Stimulated activated CD4-positive, alpha-beta T cell treated with anti-CD3 and anti-CD28 coated beads, Interleukin-12 subunit alpha, Interleukin-12 subunit beta, amount 100 ng/mL, for 24 hours (primary cell): ENCODE data around the gene ACRV1.

Source experiments
- DNase-seq, 2 experiments: peaks; one replicate each; pipeline ENCODE4 v3.0.0-alpha.2; 2020; ENCODE audit warnings: low read depth in 2 of 2

The ACRV1 gene

DNA sequence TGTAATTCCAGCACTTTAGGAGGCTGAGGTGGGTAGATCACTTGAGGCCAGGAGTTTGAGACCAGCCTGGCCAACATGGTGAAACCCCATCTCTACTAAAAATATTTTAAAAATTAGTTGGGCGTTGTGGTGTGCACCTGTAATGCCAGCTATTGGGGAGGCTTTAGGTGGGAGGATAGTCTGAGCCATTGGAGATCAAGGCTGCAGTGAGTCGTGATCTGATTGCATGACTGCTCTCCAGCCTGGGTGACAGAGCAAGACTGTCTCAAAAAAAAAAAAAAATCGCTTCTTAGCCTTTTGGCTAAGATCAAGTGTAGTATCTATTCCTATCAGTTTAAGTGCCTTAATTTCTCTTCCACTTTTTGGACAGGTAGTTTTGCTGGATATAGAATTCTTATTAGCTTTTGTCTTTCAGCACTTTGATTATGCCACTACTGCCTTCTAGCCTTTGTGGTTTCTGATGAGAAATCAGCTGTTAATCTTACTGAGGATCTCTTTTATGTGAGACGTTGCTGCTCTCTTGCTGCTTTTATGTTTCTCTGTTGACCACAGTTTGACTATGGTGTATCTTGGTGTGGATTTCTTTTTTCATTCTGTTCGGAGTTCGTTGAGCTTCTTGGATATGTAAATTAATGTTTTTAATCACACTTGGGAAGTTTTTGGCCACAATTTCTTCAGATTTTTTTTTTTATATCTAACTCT, 31.0 kb downstream of the ACRV1 start:
- DNase-seq: no peak

DNA sequence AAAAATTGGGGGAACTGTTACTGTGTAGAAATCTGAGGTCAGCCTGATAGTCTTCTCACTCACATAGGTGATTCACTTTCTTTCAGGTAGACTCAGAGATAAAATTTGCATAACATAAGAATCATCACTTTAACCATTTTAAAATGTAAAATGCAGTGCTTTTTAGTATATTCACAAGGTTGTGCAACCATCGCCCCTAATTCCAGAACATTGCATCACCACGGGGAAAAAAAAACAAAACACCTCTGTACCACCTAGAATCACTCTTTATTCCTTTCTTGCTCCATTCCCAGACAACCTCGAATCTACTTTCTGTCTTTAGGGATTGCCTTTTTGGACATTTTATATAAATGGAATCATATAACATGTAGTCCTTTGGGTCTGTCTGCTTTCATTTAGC, 34.8 kb downstream of the ACRV1 start:
- DNase-seq: no peak

DNA sequence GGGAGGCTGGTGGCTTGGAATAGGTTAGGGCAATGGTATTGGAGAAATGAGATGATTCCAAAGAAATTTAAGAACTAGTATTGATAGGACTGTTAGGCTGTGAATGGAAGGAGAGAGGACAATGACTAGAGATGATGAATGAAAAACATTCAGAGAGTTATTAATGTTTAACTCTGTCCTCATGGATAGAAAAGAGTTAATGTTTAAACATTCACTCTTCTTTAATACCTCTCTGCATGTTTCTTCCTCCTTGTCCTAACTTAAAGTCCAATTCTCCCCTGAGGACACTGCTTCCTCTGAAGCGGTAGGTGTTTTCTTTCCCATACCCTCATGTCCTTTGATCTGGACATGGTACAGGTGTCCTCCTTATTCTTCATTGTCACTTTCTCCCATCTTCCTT, 42.3 kb downstream of the ACRV1 start:
- DNase-seq: no peak

DNA sequence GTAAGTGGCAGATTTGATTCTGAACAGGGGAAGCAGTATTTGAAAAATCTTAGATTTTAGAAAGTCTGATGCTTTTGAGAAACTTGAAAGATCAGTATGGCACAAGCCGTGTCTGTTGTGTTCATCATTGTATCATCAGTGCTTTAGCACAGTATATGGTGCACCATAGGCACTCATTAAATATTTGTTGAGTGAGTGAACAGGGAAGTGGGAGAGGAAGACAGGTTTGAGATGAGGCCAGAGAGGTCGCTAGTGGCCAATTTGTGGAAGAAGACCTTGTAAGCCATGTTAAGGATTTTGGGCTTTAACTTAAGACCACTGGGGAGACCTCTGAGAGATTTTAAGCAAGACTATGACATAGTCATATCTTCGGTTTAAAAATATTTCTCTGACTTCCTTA, 42.8 kb downstream of the ACRV1 start:
- no peak for DNase-seq

DNA sequence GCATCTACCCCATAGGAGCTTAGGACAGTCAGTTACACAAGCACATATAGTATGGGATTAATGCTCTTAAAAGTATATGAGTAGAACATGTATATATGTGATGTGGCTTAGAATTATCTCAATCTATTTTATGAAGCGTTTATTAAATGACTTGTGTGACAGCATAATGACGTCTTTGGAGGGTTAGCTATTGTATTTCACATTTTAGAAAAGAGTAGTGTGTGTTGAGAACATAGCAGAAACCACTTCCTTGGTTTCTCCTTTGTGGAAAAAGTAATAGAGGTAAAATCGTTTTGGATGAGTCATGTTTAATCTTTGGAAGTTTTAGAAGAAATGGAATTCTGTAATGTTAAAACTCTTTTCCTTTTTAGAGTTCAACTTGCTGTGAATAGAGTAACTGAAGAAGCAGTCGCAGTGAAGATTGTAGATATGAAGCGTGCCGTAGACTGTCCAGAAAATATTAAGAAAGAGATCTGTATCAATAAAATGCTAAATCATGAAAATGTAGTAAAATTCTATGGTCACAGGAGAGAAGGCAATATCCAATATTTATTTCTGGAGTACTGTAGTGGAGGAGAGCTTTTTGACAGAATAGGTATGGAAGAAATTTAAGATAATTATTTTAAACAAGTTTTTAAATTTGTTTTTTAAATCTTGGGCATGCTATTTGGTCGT, 53.3 kb downstream of the ACRV1 start:
- DNase-seq: no peak

DNA sequence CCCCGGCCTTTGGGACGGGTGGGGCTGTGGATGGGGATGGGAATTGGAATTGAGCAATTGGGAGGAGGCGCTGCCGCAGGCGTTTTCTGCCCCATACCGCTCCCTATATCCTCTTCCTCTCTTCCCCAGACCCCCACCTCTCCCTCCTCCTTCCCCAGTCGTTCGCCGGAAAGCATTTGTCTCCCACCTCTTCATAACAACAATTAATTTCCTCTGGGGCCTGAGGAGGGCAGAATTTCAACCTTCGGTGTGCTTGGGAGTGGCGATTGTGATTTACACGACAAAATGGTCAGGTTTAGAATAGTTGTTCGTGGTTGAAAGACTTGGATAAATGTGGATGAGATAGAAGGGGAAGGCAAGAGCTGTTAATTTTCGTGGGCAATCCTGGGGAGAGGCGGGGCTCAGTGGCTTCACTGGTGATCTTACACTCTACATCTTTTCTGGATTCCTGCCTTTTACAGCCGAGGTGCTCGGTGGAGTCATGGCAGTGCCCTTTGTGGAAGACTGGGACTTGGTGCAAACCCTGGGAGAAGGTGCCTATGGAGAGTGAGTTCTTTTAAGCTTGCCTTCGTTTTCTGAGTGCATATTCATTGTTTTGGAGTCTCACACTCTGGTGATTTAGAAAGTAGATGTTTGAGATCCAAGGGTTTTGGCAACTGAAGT, 54.2 kb downstream of the ACRV1 start:
- DNase-seq: peak in 1 of 2 experiments; percentile 8

DNA sequence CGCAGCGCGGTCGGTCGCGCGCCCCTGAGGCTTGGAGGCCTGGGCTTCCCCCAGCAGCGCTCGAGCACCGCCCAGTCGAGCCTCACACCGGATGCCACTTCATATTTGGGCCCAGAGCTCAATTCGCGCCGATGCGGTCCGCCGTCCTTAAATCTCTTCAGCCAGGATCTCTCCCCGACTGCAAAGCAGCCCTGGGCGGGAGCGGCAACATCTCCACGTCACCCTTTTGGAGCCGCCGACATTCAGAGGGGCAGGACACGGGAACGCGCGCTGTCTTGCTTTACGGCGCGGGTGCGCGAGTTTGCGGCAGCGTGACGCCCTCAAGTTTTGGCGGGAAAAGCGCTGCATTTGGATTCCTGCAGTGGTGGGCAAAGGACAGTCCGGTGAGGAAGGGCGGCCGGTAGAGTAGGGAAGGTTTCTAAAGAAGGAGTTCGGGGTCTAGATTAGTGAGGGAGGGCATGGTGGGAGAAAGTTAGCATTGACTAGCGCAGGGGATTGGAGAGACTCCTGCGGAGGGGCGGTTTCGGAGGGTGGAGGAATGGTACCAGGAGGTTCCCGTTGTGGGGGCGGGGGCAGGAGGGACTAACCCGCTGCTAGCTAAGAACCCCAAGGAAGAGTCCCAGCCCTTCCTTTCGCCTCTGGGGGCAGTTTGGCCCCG, 54.9 kb downstream of the ACRV1 start:
- peak; percentile 82 to 86 for DNase-seq

DNA sequence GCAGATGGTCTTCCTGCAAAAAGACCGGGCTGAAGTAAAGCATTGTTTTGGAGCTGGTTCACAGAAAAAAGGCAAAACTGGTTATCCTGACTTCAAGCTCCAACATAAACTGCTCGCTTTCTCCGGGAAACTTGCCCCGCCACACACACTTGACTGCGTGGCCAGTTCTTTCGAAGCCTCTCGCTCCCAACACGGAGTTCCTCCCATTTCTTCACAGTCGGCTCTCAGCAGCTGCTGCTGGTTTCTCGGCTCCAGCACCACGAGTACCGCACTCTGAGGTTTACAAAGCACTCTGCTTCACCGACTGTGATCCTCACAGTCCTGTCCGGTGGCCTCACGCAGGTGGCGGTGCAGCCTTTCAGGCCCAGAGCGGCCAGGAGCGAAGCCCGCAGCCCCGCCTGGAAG, 55.4 kb downstream of the ACRV1 start:
- no peak for DNase-seq

DNA sequence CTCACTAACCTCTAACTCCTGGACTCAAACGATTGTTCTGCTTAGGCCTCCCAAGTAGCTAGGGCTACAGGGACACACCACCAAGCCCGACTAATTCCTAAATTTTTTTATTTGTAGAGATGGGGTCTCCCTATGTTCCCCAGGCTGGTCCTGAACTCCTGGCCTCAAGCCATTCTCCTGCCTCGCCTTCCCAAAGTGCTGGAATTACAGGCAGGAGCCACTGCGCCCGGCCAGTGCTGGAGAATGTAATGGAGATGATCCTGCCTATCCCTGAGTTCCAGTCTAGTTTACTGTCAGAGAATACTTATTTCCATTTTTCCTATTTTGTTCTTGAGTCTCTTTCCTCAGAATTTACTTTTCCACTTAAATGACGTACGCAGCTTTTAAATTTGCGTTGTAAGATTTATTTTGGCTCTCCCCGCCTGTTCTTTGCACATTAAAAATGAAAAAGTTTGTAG, 55.9 kb downstream of the ACRV1 start, which contains the start of gene CHEK1:
Gene CHEK1, plus strand, starts transcription at position 408 of the 458 bp plus-strand sequence. CDS start 1,606 bp downstream, outside the sequence.
- DNase-seq: no peak

DNA sequence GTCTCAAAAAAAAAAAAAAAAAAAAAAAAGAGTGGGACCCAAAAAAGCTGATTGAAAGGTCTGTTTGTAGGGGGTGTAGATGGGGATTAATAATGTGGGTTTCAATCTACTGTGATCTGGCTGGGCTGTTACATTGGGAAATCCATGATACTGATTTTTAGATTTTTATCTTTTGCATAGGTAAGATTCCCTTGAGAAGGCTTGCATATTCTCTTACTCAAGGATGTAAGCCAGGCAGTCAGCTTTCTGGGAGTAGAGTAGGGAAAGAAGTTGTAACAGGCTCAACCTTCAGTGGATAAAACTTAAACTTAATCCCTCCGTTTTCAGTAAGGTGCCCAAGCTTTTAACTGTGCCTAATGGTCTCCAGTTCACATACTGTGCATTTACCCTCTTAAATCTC, 57.6 kb downstream of the ACRV1 start:
- DNase-seq: no peak

DNA sequence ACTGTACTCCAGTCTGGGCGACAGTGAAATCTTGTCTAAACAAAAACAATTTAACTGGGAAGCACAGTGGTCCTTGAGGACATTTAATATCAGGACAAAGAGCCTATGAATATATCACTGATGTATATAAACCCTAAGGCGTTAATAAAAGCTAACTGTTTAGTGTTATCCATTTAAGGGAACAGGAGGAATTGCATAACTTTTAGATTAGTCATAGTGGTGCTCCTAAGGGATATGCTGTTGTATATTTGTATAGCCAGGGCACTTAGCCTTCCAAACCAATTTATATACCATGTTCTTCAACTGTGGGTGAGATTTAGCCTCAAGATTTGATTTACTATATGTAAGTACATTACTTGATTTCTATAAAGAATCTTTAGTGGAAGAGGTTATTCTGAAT, 58.7 kb downstream of the ACRV1 start:
- DNase-seq: no peak
